ENCODE measurements around the gene PYGO1. TPM values are rescaled to one million over a fixed set of nuclear protein-coding genes. Genes with fewer than 3 reads are reported as not detected.

Gene PYGO1
- total RNA-seq: 36.4 TPM

GRCh38 chr15:55588070-55588814 is at the start of gene PYGO1:
Gene PYGO1 (minus strand): TSS chr15:55588345. CDS start chr15:55587883, 462 bp downstream.

Other genes with a start within 250 kb of the PYGO1 start
- gene CCPG1, start 180.0 kb downstream of the PYGO1 start, total RNA-seq: 65.0 TPM
- 1.8 TPM for gene PIERCE2, start 179.8 kb downstream of the PYGO1 start, total RNA-seq
- 8.9 TPM for gene DNAAF4, start 80.1 kb downstream of the PYGO1 start, total RNA-seq
- gene PRTG, start 154.8 kb upstream of the PYGO1 start, total RNA-seq: 34.4 TPM

Data from camera-type eye (tissue), 1 donor.